Activated CD8-positive, alpha-beta T cell treated with anti-CD3 and anti-CD28 coated beads for 36 hours (primary cell): ENCODE measurements around the gene FAM193A. TPM values are rescaled to one million over a fixed set of nuclear protein-coding genes. Genes with fewer than 3 reads are reported as not detected.
A peak's percentile ranks its signal among the peaks of the same experiment; 100 is the strongest.

Experiments used
- ATAC-seq: fragments of 200-7000 bp; cut with Tn5 transposase; one replicate; pipeline ENCODE4 v1.10.0; 2021; ENCODE audit warnings: mild to moderate bottlenecking, moderate library complexity
- CTCF ChIA-PET: fragments of 350-600 bp; sonication (Branson Sonifier 250); formaldehyde crosslinking; loops from one replicate; lab custom pipeline; 2021; ENCODE audit warnings: antibody characterized with exemption; lab: Charles Lee
- POLR2A ChIA-PET: fragments of 350-600 bp; sonication (Branson Sonifier 250); formaldehyde crosslinking; loops from one replicate; lab custom pipeline; 2021; ENCODE audit warnings: antibody characterized with exemption; lab: Charles Lee
- DNase-seq: peaks from one replicate; pipeline ENCODE4 v3.0.0-alpha.2; 2020
- H3K27ac Mint-ChIP-seq: one replicate; pipeline ENCODE4 v1.8.0; 2021; ENCODE audit warnings: mild to moderate bottlenecking, mixed read lengths
- H3K27me3 Mint-ChIP-seq: one replicate; pipeline ENCODE4 v1.8.0; 2021; ENCODE audit warnings: mixed read lengths
- H3K36me3 Mint-ChIP-seq: one replicate; pipeline ENCODE4 v1.8.0; 2021; ENCODE audit warnings: low read depth, mixed read lengths
- H3K4me1 Mint-ChIP-seq: one replicate; pipeline ENCODE4 v1.8.0; 2021; ENCODE audit warnings: low read depth, mixed read lengths
- H3K4me3 Mint-ChIP-seq: one replicate; pipeline ENCODE4 v1.8.0; 2021; ENCODE audit warnings: mild to moderate bottlenecking, moderate library complexity, mixed read lengths
- H3K9me3 Mint-ChIP-seq: one replicate; pipeline ENCODE4 v1.8.0; 2021; ENCODE audit warnings: mixed read lengths
- CTCF ChIP-seq: fragments of 200-600 bp; IDR thresholded peaks from one replicate; pipeline ENCODE4 v1.8.0; 2022; ENCODE audit warnings: antibody characterized with exemption, mild to moderate bottlenecking
- intact Hi-C: fragments of 100-400 bp; cut with micrococcal nuclease; formaldehyde crosslinking; loops from one replicate; pipeline ENCODE4 v1.10.0; 2022
- total RNA-seq, 2 experiments: library from RNA; stranded (reverse); gene quantifications; one replicate each; pipeline ENCODE4 v1.2.3, GENCODE V29; 2021

The FAM193A gene
- total RNA-seq, 2 experiments from 2014 or later: 22.4 to 22.9 TPM

GRCh38 chr4:2660596-2661211, 124.3 kb downstream of the FAM193A start:
- no peak for TF ChIP-seq CTCF
- no peaks in the 10 kb centered on the region for H3K27me3 Mint-ChIP-seq
- ChIA-PET CTCF (no interaction called here), POLR2A (interaction anchor here (1.1 kb wide), 1 partner anchor 14 kb away, joined by 3 read pairs; no protein-coding TSS in a partner anchor)
- intact Hi-C loops: no loop called here
- H3K4me1 Mint-ChIP-seq: no peaks in the 10 kb centered on the region
- DNase-seq (no peak), ATAC-seq (no peak)
- H3K9me3 Mint-ChIP-seq: no peaks in the 10 kb centered on the region
- H3K36me3 Mint-ChIP-seq: peaks cover 29% of the 10 kb centered on the region
- no peak overlapping the region for H3K27ac Mint-ChIP-seq
- H3K4me3 Mint-ChIP-seq: no peak overlapping the region

GRCh38 chr4:2662598-2662997, 126.2 kb downstream of the FAM193A start:
- ChIA-PET POLR2A (no interaction called here), CTCF (interaction anchor here (0.6 kb wide), 1 partner anchor 212 kb away, joined by 4 read pairs; no protein-coding TSS in a partner anchor)
- Mint-ChIP-seq H3K4me3 (no peak overlapping the region), H3K9me3 (no peaks in the 10 kb centered on the region), H3K4me1 (peaks cover 17% of the 10 kb centered on the region), H3K27me3 (no peaks in the 10 kb centered on the region), H3K36me3 (peaks cover 37% of the 10 kb centered on the region), H3K27ac (no peak overlapping the region)
- no peak for ATAC-seq
- TF ChIP-seq CTCF: no peak
- no peak for DNase-seq
- intact Hi-C loops: no loop called here

GRCh38 chr4:2663275-2663674, 126.8 kb downstream of the FAM193A start:
- H3K4me1 Mint-ChIP-seq: peaks cover 17% of the 10 kb centered on the region
- TF ChIP-seq CTCF: no peak
- H3K27ac Mint-ChIP-seq: no peak overlapping the region
- H3K9me3 Mint-ChIP-seq: no peaks in the 10 kb centered on the region
- DNase-seq (no peak), ATAC-seq (no peak)
- no peaks in the 10 kb centered on the region for H3K27me3 Mint-ChIP-seq
- H3K4me3 Mint-ChIP-seq: no peak overlapping the region
- ChIA-PET POLR2A (interaction anchor here (0.6 kb wide), 1 partner anchor 291 kb away, joined by 4 read pairs; no protein-coding TSS in a partner anchor), CTCF (no interaction called here)
- intact Hi-C loops: no loop called here
- peaks cover 39% of the 10 kb centered on the region for H3K36me3 Mint-ChIP-seq

GRCh38 chr4:2666722-2667247, 130.3 kb downstream of the FAM193A start:
- H3K4me1 Mint-ChIP-seq: peaks cover 23% of the 10 kb centered on the region
- DNase-seq (no peak), ATAC-seq (no peak)
- peaks cover 36% of the 10 kb centered on the region for H3K36me3 Mint-ChIP-seq
- H3K4me3 Mint-ChIP-seq: no peak overlapping the region
- H3K9me3 Mint-ChIP-seq: no peaks in the 10 kb centered on the region
- ChIA-PET POLR2A (no interaction called here), CTCF (no interaction called here)
- peak overlapping the region; percentile 68 for H3K27ac Mint-ChIP-seq
- intact Hi-C loops: no loop called here
- no peak for TF ChIP-seq CTCF
- H3K27me3 Mint-ChIP-seq: no peaks in the 10 kb centered on the region

GRCh38 chr4:2667428-2667827, 131.0 kb downstream of the FAM193A start:
- CTCF ChIA-PET: no interaction called here
- H3K4me1 Mint-ChIP-seq: peaks cover 23% of the 10 kb centered on the region
- H3K4me3 Mint-ChIP-seq: peak overlapping the region; percentile 41
- DNase-seq (no peak), ATAC-seq (peak; percentile 51)
- POLR2A ChIA-PET: no interaction called here
- peaks cover 42% of the 10 kb centered on the region for H3K36me3 Mint-ChIP-seq
- TF ChIP-seq CTCF: no peak
- intact Hi-C loops: no loop called here
- peak overlapping the region; percentile 68 for H3K27ac Mint-ChIP-seq
- no peaks in the 10 kb centered on the region for H3K27me3 Mint-ChIP-seq
- no peaks in the 10 kb centered on the region for H3K9me3 Mint-ChIP-seq
